Panc1 (cell line): ENCODE results near the gene NINL.

Experiments
- CTCF ChIP-seq: fragments of 450-650 bp; IDR thresholded peaks from 2 replicates; pipeline ENCODE4 v1.5.1; 2017; ENCODE audit warnings: mild to moderate bottlenecking
- POLR2AphosphoS5 ChIP-seq: IDR thresholded peaks from 2 replicates; pipeline ENCODE4 v1.6.1; 2012; ENCODE audit warnings: mild to moderate bottlenecking, low read depth, low read length, moderate library complexity
- REST ChIP-seq, 2 experiments: IDR thresholded peaks; 2 replicates each; pipeline ENCODE4 v1.6.1; 2011 to 2012; ENCODE audit warnings: low read depth in 2 of 2, control low read depth in 1 of 2, low read length in 1 of 2, mild to moderate bottlenecking in 1 of 2, moderate library complexity in 1 of 2; ENCODE audit not compliant: insufficient read depth in 1 of 2

GRCh38 chr20:25563362-25563761 is 22.0 kb downstream of the NINL start:
- TF ChIP-seq CTCF (no peak), POLR2AphosphoS5 (no peak), REST (IDR thresholded peaks at IDR 0.05; ENCODE audit: insufficient read depth in 1 of 2, low read depth in 2 of 2, low read length in 1 of 2) (no peak)
